IPS DF 19.7 (cell line): ENCODE measurements around the gene PHOX2A.
"Not testable (repeated sequence)": the region's sequence is repeated elsewhere in the genome, so short reads cannot be mapped to it uniquely, and the experiment has no call there.

Source experiments
- DNase-seq: peaks from one replicate; pipeline ENCODE4 v3.0.0-alpha.2; 2013; ENCODE audit warnings: low read depth, low spot score

The PHOX2A gene

DNA sequence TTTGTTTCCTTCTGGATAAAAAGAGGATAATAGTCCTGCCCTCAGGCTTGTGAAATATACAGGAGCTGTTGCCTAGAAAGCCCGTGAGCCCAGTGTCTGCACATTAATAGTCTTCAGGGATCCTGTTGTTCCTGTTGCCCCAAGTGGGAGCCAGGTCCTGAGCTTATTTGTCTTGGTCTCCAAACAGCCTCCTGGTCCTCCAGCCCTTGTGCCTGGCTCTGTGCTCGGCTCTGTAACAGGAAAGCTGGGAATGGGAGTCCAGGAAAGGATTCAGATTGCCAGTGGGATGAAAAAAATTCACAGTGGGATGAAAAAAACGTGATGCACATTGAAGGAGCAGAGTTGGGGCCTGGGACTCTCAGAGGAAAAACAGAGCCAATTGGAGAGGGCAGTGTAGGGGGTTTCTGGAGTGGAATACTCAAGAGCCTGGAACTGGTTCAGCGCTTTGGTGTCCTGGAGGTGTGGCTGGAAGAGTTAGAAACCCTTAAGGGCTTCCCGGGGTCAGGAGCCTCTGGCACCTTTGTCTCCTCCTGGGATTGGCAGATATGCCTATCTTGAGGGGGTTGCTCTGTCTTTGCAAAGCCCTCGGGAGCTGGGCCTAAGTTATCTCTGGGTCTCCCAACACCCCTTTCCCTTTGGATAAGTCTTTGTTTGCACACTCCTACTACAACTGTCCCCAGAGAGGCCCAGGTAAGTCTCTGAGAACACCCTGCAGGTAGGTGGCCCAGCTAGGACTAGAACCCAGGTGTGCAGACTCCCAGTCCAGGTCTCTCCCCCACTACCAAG lies 21.7 kb downstream of the PHOX2A start:
- no peak for DNase-seq

GRCh38 chr11:72221386-72222075 lies 22.4 kb downstream of the PHOX2A start:
- no peak for DNase-seq

DNA sequence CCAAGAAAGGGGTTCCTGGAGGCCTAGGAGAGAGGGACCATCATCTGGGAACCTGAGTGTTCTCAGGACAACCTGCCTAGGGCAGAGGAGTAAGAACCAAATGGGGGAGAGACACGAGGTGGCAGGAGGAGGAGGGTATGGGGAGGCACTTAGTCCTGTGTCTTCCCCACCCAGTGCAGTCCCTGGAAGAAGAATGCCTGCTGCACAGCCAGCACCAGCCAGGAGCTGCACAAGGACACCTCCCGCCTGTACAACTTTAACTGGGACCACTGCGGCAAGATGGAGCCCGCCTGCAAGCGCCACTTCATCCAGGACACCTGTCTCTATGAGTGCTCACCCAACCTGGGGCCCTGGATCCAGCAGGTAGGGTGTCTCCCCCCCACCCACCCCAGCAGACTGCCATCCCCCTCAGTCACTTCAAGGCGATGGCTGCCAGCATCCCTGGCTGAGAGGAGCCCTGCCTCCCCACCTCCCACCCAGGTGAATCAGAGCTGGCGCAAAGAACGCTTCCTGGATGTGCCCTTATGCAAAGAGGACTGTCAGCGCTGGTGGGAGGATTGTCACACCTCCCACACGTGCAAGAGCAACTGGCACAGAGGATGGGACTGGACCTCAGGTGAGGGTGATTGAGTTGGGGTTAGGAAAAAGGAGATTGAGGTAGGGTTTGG lies 23.1 kb downstream of the PHOX2A start:
- no peak for DNase-seq

DNA sequence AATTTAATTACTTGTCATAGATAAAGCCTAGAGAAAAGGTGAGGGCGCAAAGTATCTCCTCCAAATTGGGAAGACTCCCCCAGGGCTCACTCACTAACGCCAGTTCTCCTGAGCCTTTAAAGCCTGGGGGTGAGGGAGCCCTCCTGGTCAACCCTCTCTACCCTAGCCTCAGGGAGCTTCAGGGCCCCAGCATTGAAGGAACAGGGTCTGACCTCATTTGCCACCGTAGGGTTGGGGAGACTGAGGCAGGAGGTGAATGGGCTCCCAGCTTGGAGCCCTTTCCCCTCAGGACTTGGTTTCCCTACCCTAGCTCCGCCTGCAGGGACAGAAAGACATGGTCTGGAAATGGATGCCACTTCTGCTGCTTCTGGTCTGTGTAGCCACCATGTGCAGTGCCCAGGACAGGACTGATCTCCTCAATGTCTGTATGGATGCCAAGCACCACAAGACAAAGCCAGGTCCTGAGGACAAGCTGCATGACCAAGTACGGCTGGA lies 25.7 kb downstream of the PHOX2A start:
- no peak for DNase-seq

GRCh38 chr11:72217841-72218240 lies 26.1 kb downstream of the PHOX2A start:
- DNase-seq = no peak

- no peak for DNase-seq
Measured at GRCh38 chr11:72216638-72217037, 27.3 kb downstream of the PHOX2A start, which contains the start of gene FOLR2. Gene FOLR2 (plus strand): TSS chr11:72216794. CDS start chr11:72218585, 1,791 bp downstream.

DNA sequence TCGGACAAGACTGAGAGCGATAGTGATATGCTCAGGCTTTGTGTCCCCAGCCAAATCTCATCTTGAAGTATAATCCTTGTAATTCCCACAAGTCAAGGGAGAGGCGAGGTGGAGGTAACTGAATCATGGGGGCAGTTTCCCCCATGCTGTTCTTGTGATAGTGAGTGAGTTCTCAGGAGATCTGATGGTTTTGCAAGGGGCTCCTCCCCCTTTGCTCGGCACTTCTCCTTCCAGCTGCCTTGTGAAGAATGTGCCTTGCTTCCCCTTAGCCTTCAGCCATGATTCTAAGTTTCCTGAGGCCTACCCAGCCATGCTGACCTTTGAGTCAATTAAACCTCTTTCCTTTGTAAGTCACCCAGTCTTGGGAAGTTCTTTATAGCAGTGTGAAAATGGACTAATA lies 34.9 kb downstream of the PHOX2A start:
- no peak for DNase-seq

DNA sequence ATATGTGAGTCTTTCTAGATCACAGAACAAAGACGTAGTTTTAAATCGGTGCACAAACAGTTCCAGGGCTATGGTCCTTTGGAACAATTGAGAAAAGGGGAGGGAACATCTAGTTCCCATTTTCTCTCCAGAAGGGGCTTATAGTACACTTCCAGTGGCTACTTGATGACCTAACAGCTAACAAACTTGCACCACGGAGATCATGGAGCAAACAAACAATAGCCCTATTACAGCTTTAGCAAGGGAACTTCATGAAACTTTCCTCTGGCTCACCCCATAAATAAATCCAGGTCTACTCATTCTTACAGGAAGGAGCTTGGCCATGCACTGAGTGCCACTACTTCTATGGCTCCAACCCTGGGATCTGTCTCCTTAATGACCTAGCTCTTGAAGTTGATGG lies 35.7 kb downstream of the PHOX2A start:
- DNase-seq = no peak

GRCh38 chr11:72206794-72207193 lies 37.2 kb downstream of the PHOX2A start:
- DNase-seq = not testable (repeated sequence)

GRCh38 chr11:72204886-72205285 lies 39.1 kb downstream of the PHOX2A start:
- no peak for DNase-seq

- no peak for DNase-seq
Measured at GRCh38 chr11:72203163-72203562, 40.8 kb downstream of the PHOX2A start.

- DNase-seq = no peak
Measured at GRCh38 chr11:72202571-72202970, 41.4 kb downstream of the PHOX2A start.

- DNase-seq = not testable (repeated sequence)
Measured at GRCh38 chr11:72201445-72201844, 42.5 kb downstream of the PHOX2A start.

GRCh38 chr11:72195518-72196270 lies 48.3 kb downstream of the PHOX2A start:
- DNase-seq = no peak

- DNase-seq = no peak
Measured at GRCh38 chr11:72191961-72192381, 52.0 kb downstream of the PHOX2A start, which contains the start of gene FOLR1. Gene FOLR1 (plus strand): TSS chr11:72192140. CDS start chr11:72192174, 34 bp downstream.

DNA sequence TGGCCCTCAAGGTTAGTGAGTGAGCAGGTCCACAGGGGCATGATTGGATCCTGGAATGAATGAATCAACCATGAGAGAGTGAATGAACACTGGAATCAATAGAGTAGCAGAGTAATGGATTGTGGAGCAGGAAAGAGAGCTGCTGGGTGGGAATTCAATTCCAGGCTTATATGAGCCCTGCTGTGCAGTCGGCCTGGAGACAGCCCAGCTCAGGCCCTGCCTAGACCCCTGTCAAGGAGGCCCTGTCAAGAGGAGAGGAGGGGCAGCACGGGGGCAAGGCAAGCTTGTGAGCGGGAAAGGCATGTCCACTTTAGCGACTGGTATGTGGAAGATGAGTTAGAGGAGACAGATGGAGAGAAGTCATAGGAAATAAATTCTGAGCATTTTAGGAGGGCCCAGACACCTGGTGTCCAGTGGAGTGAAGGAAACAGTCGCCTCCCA lies 53.3 kb downstream of the PHOX2A start:
- DNase-seq = no peak

DNA sequence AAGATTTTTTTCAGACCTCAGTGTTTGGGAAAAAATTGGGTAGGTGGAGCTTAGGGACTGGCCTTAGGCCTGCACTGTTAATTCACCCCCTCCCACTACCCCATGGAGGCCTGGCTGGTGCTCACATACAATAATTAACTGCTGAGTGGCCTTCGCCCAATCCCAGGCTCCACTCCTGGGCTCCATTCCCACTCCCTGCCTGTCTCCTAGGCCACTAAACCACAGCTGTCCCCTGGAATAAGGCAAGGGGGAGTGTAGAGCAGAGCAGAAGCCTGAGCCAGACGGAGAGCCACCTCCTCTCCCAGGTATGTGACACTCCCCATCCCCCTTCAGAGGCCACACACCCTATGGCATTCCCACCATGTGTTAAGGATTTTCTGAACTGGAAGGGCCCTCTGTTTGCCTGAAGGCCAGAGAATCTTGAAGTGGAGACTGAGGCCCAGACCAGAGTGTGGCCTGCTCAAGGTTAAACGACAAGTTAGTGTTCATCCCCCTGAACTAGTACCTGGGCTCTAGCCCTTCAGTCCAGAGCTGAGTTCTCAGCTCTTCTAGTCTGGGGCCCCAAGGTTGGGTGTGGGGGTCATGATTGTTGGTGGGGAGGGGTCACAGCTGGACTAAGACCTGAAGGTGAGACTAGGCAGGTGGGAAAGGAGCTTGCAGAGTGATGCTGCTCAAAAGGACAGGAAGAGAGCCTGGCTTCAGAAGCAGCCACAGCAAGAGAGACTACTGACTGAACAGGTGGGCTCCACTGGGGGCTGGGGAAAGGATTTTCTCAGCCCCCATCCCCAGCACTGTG lies 54.3 kb downstream of the PHOX2A start:
- DNase-seq = no peak
